HepG2 (cell line): ENCODE measurements around the gene HDLBP. TPM values are rescaled to one million over a fixed set of nuclear protein-coding genes. Genes with fewer than 3 reads are reported as not detected.

Source experiments
- AFF4 ChIP-seq: sonication (generic); formaldehyde crosslinking; IDR thresholded peaks from 2 replicates; pipeline ENCODE4 v1.4.0; 2020; ENCODE audit warnings: missing genetic modification reagents
- ELF3 ChIP-seq: IDR thresholded peaks from 2 replicates; pipeline ENCODE4 v1.6.1; 2016; ENCODE audit warnings: missing genetic modification reagents, missing compliant biosample characterization
- ERF ChIP-seq: IDR thresholded peaks from 2 replicates; pipeline ENCODE4 v1.6.1; 2018; ENCODE audit warnings: missing biosample characterization, missing genetic modification reagents
- HHEX ChIP-seq: IDR thresholded peaks from 2 replicates; pipeline ENCODE4 v1.6.1; 2016; ENCODE audit warnings: control low read depth
- ISX ChIP-seq: sonication (generic); formaldehyde crosslinking; conservative IDR thresholded peaks from 2 replicates; pipeline ENCODE4 v1.5.0; 2020; ENCODE audit warnings: missing genetic modification reagents
- MEIS1 ChIP-seq: sonication (generic); formaldehyde crosslinking; IDR thresholded peaks from 2 replicates; pipeline ENCODE4 v1.9.0; 2021; ENCODE audit warnings: mild to moderate bottlenecking, missing genetic modification reagents, moderate library complexity, borderline replicate concordance
- PAF1 ChIP-seq: IDR thresholded peaks from 2 replicates; pipeline ENCODE4 v1.6.1; 2016; ENCODE audit warnings: missing genetic modification reagents, missing compliant biosample characterization
- SIN3A ChIP-seq: IDR thresholded peaks from 2 replicates; pipeline ENCODE4 v1.6.1; 2011; ENCODE audit warnings: low read depth, mild to moderate bottlenecking, control low read depth, low read length, borderline replicate concordance
- SMC3 ChIP-seq: IDR thresholded peaks from 2 replicates; pipeline ENCODE4 v1.6.1; 2011; ENCODE audit warnings: low read length, improper control_type of control experiment
- SPEN ChIP-seq: sonication (generic); formaldehyde crosslinking; IDR thresholded peaks from 2 replicates; pipeline ENCODE4 v1.5.1; 2020; ENCODE audit warnings: low read depth, mild to moderate bottlenecking, missing genetic modification reagents
- SRF ChIP-seq: IDR thresholded peaks from 2 replicates; pipeline ENCODE4 v1.6.1; 2011; ENCODE audit warnings: mild to moderate bottlenecking, low read depth, low read length, moderate library complexity
- TBP ChIP-seq: sonication (generic); formaldehyde crosslinking; IDR thresholded peaks from 2 replicates; pipeline ENCODE4 v1.5.0; 2020; ENCODE audit warnings: missing genetic modification reagents
- THYN1 ChIP-seq: sonication (generic); formaldehyde crosslinking; IDR thresholded peaks from 2 replicates; pipeline ENCODE4 v1.8.1; 2023; ENCODE audit warnings: low read depth, mild to moderate bottlenecking, moderate library complexity, missing genetic modification reagents, borderline replicate concordance
- U2AF1 ChIP-seq: fragments of 200-400 bp; formaldehyde crosslinking; optimal IDR thresholded peaks from 2 replicates; pipeline ENCODE3; 2017; ENCODE audit warnings: mild to moderate bottlenecking, low read depth, low read length
- ZBTB34 ChIP-seq: sonication (generic); formaldehyde crosslinking; IDR thresholded peaks from 2 replicates; pipeline ENCODE4 v1.8.0; 2022; ENCODE audit warnings: mild to moderate bottlenecking, missing genetic modification reagents
- ZMYM4 ChIP-seq: sonication (generic); formaldehyde crosslinking; IDR thresholded peaks from 2 replicates; pipeline ENCODE4 v1.8.1; 2023; ENCODE audit warnings: mild to moderate bottlenecking, missing genetic modification reagents
- ZNF263 ChIP-seq: sonication (generic); formaldehyde crosslinking; IDR thresholded peaks from 2 replicates; pipeline ENCODE4 v1.4.0; 2020; ENCODE audit warnings: missing genetic modification reagents
- ZNF430 ChIP-seq: sonication (generic); formaldehyde crosslinking; IDR thresholded peaks from 2 replicates; pipeline ENCODE4 v1.9.0; 2021; ENCODE audit warnings: mild to moderate bottlenecking, missing genetic modification reagents
- ZNF484 ChIP-seq: sonication (generic); formaldehyde crosslinking; IDR thresholded peaks from 2 replicates; pipeline ENCODE4 v1.5.1; 2020; ENCODE audit warnings: mild to moderate bottlenecking, low read depth, missing genetic modification reagents, borderline replicate concordance
- ZSCAN5A ChIP-seq: sonication (generic); formaldehyde crosslinking; IDR thresholded peaks from 2 replicates; pipeline ENCODE4 v1.8.0; 2022; ENCODE audit warnings: mild to moderate bottlenecking, missing genetic modification reagents, borderline replicate concordance
- ZXDC ChIP-seq: sonication (generic); formaldehyde crosslinking; IDR thresholded peaks from 2 replicates; pipeline ENCODE4 v1.5.0; 2020; ENCODE audit warnings: mild to moderate bottlenecking, missing genetic modification reagents
- polyA plus RNA-seq, 8 experiments: library from polyadenylated mRNA; depleted of rRNA in 3 of 8; stranded (reverse) in 7 of 8; unstranded in 1 of 8; fragments of >200 nt; fragmentation: Illumina TruSeq in 4 of 8; extraction: Trizol in 4 of 8; gene quantifications; 2 replicates each; pipeline versions ENCODE4 v1.2.1 to v1.2.3, GENCODE V29; 2011 to 2016; ENCODE audit warnings: low read depth in 4 of 8, missing spikeins in 1 of 8, mixed read lengths in 1 of 8; ENCODE audit not compliant: insufficient read depth in 1 of 8
- total RNA-seq, 5 experiments: library from RNA; depleted of rRNA; stranded (reverse); fragments of >200 nt; fragmentation: Illumina TruSeq; extraction: Trizol; gene quantifications; 2 replicates each; pipeline ENCODE4 v1.2.3, GENCODE V29; 2016; ENCODE audit warnings: low read depth in 1 of 5

Gene HDLBP
- total and polyA plus RNA-seq, 2 of the 13 experiments (the other 11 are each of a cell fraction or from before 2014, with no cell fraction given), result 464 to 707 TPM

- no peak for TF ChIP-seq HHEX (CRISPR knock-in tag)
- no peak for TF ChIP-seq AFF4 (CRISPR knock-in tag)
- no peak for TF ChIP-seq TBP (CRISPR knock-in tag)
- no peak for TF ChIP-seq ZXDC
- no peak; the same call in 1 of the 2 replicates for TF ChIP-seq ZNF430 (CRISPR knock-in tag)
- peak; percentile 45 for TF ChIP-seq SPEN
- TF ChIP-seq ZNF263 (CRISPR knock-in tag), result 0 out of 2 replicates have a peak, but pooled peaks have one; percentile 1
- no peak for TF ChIP-seq SRF
- peak; percentile 18; the same call in 1 of the 2 replicates for TF ChIP-seq ZMYM4
- TF ChIP-seq PAF1, result no peak
- peak; percentile 32 for TF ChIP-seq U2AF1
- no peak for TF ChIP-seq SMC3
- TF ChIP-seq SIN3A, result peak; percentile 89; the same call in 1 of the 2 replicates
- no peak for TF ChIP-seq ZNF484
- no peak for TF ChIP-seq ISX (CRISPR knock-in tag)
- no peak for TF ChIP-seq THYN1 (CRISPR knock-in tag)
- TF ChIP-seq ZBTB34 (CRISPR knock-in tag), result no peak
- TF ChIP-seq MEIS1 (CRISPR knock-in tag), result no peak
- no peak for TF ChIP-seq ELF3
- no peak for TF ChIP-seq ERF (CRISPR knock-in tag)
- TF ChIP-seq ZSCAN5A (CRISPR knock-in tag), result no peak
Observed at GRCh38 chr2:241271706-241272302, 43.7 kb downstream of the HDLBP start (continued).
